Kidney glomerular epithelial cell (primary cell): Measurements from ENCODE around the gene CDK5RAP3.
"Not testable (repeated sequence)": the region's sequence is repeated elsewhere in the genome, so short reads cannot be mapped to it uniquely, and the experiment has no call there.

Source experiments
- DNase-seq: peaks from one replicate; lab custom pipeline; 2025; lab: John Stamatoyannopoulos, UW

Gene CDK5RAP3

GRCh38 chr17:47975189-47975822 is 4.4 kb downstream of the CDK5RAP3 start:
- DNase-seq, result no peak

DNA sequence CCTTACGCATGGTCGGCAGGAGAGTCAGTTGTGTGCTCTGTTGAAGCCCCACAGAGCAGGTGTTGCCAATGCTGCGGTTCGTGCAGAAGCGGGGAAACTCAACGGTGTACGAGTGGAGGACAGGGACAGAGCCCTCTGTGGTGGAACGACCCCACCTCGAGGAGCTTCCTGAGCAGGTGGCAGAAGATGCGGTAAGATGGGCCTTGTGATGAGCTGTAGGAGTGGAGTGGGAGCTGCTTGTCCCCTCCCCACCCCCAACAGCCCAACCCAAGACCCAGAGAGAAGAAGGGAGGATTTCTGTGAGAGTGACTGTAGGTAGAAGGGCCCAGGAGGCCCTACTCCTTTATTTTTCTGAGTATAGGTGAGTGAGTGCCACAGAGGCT is 4.9 kb downstream of the CDK5RAP3 start:
- no peak for DNase-seq

DNA sequence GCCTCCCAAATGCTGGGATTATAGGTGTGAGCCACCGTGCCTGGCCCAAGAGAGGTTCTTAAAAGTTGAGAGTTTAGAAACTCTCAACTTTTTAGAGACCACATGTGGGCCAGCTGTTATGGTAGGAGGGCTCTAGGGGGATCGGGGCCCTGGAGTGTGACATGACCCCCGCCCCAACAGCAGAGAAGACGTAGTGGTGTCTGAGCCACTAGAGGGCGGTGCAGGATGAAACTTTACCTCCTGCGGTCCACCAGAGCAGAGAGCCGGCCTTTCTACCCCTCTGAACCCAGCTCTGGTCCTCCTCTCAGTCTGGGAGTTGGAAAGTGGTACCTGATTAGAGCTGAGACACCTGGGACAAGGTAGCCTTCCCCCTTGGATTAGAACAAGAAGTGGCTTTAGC is 7.4 kb downstream of the CDK5RAP3 start:
- DNase-seq, result peak; percentile 37

DNA sequence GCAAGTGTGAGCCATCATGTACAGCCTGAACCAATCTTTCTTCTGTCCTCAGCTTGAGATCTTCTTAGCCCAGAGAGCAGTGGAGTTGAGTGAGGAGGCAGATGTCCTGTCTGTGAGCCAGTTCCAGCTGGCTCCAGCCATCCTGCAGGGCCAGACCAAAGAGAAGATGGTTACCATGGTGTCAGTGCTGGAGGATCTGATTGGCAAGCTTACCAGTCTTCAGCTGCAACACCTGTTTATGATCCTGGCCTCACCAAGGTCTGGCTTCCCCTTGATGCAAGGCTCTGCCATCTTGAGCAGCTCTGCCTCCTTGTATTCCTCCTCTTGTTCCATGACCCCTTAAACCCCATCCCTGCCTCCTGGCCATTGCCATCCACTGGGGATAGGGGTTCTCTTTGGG is 9.6 kb downstream of the CDK5RAP3 start:
- no peak for DNase-seq

DNA sequence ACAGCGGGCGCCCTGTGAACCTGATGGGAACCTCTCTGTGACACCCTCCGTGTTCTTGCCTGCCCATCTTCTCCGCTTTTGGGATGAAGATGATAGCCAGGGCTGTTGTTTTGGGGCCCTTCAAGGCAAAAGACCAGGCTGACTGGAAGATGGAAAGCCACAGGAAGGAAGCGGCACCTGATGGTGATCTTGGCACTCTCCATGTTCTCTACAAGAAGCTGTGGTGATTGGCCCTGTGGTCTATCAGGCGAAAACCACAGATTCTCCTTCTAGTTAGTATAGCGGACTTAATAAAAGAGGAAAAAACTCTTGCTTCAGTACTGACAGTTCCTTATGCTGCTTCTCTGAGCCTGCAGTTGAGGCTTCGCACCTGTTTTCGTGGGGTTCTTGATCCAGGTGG is 10.5 kb downstream of the CDK5RAP3 start:
- no peak for DNase-seq

DNA sequence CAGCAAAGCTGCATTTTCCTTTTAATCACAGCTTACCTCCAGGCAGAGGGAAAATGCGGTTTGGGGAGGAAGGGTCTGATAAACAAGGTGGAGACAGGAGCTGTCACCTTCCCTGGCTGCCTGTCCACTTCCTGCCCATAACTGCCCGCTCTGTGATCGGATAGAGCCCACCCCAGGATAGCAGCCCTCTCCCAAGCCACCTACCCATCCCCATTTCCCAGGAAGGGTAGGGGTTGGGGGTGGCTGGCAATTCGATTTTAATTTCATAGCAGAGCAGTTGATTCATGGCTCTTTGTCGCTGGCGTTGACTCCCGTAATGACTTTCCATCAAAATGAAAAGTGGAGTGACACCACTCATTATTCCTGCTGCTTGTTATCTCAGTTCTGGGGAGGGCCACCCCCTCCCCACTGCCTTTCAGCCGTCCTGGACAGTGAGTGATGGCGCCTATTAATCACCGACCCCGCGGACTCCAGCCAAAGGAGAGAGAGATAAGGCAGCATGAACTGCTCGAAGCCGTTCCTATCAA is 11.2 kb downstream of the CDK5RAP3 start:
- DNase-seq, result no peak

- DNase-seq, result no peak
Measured at GRCh38 chr17:47982645-47983390, 11.9 kb downstream of the CDK5RAP3 start.

GRCh38 chr17:47983492-47984223 is 12.7 kb downstream of the CDK5RAP3 start:
- no peak for DNase-seq

- no peak for DNase-seq
Measured at GRCh38 chr17:47986520-47986919, 15.6 kb downstream of the CDK5RAP3 start.

DNA sequence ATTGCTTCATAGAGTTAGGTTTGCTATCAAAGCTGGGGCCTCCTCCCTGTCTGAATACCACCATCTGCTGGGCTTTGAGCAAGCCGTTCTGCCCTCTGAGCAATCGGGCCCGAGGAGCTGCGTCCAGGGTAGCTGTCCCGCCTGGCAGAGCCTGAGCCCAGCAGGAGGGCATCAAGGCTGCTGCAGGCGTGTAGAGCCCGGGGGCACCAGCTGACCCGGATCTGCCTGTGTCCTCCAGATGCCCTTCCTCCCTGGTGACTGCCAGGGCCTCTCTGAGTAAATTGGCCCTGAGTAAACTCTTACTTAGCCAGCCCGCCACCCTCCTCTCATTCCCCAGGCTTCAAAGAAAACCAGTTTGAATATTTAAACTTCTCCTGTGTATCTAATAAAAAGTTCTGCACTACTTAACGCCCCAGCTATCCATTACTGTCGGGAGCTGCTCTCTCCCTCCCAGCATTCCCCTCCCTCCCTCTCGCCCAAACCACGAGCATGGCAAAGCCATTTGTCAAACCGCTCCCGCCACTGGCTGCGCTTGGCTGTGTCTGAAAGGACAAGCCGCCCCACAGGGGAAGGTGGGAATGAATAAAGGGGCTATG is 16.4 kb downstream of the CDK5RAP3 start:
- no peak for DNase-seq

GRCh38 chr17:47988445-47988844 is 17.5 kb downstream of the CDK5RAP3 start:
- DNase-seq, result not testable (repeated sequence)

- no peak for DNase-seq
Measured at GRCh38 chr17:47989159-47989558, 18.2 kb downstream of the CDK5RAP3 start.

GRCh38 chr17:47989700-47990099 is 18.8 kb downstream of the CDK5RAP3 start:
- no peak for DNase-seq

DNA sequence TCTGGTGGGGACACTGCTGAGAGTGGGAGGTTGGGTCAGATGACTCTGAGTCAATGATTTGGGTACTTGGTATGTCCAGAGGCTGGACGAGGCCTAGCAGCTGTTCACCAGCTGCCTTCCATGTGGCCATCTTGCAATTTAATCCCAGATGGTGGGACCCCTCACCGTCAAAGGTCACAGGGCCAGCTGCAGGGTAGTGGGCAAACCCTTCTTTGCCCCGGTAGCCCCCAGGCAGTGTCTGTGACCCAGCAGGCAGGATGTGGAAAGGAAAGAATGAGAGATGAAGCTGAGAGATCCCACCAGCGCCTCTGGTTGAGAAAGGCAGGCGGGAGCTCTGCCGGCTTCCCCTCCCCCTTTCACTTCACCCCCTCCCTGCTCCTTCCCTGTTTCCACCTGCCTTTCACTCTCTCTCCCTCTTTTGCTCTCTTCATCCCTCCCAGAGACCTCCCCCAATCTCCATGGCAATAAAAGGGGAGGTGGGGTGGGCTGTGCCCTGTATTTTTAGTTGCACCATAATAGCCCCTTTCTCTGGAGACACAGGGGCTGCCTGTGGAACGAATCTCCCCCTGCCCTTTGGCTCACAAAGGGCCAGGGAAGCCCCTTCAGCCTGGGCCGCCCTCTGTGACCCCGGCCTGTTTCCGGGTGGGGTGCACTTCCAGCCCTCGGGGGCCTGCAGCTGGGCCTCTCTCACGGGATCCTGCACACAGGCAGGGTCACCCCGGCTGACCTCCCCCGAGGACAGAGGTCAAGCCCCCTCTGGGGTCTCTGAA is 20.2 kb downstream of the CDK5RAP3 start:
- no peak for DNase-seq

- DNase-seq, result no peak
Measured at GRCh38 chr17:47992216-47992615, 21.3 kb downstream of the CDK5RAP3 start.

DNA sequence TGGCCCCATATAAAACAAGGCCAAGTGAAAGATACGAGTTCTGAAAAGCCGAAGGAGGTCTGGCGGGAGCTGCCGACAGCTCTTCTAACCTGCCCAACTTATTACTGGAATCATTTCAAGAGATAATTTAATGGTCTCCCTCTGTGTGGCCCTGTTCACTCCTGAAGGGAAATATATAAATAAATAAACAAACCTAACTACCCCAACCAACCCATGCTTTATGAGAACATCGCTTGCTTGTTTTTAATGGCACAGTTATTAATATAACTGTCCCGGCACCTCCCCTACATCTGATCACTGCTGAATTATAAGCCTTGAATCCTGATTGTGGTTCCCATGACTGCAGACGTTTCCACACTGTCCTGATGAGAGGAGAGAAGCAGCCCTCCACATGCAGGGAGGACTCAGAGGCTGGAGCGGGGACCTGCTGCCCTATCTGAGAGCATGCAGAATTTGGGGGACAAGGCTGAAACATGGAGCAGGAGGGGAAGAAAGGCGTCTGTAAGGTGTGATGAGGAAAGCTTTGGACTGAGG is 22.2 kb downstream of the CDK5RAP3 start:
- no peak for DNase-seq

- no peak for DNase-seq
Measured at GRCh38 chr17:47993964-47994363, 23.1 kb downstream of the CDK5RAP3 start.

DNA sequence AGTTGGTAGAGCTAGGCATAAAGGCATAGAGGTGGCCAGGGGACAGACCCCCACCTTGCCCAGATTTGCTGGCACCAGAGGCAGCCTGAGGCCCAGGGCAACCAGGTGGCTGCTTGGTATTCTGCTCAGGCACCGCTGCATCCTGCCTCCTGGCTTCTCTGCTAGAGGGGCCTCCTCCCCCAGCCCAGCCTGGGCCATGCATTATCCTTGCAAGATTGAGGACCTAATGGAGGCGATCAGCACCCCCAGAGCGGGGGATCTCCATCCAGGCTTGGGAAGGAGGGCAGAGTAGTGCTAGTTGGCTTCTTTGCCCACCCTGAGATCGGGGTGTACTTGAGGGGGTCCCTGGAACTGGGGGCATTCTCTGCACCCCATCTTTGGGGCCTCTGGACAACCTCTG is 23.8 kb downstream of the CDK5RAP3 start:
- no peak for DNase-seq

DNA sequence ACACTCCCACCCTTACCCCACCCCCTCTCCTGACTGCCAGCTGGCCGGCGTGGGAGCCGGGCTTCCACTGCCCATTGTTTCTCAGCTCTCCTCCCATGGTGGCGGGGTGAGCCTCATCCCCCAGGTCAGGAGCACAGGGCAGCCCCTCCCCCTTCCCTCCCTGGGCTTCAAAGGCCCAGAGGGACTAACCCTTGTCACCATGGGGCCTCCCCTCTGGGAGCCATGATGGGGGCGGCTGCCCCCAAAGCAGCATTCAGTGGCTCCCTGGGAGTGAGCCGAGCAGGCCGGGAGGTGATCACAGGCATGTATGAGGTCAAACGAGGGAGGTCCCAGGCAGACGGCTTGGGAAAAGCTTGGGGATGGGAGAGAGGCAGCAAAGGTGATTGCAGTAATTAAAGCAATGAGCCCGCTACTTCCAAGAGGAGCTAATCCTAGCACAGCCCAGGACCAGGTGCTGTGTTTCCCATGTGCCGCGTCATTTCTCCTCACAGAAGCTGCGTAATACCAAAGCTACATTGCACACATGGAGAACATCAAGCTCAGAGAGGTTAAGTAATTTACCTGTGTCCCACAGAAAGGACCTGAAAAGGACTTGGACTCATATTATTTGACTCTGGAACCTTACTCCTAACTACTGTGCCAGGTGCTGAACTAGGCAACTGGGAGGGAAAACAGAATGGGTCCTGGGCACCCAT is 24.5 kb downstream of the CDK5RAP3 start:
- no peak for DNase-seq

DNA sequence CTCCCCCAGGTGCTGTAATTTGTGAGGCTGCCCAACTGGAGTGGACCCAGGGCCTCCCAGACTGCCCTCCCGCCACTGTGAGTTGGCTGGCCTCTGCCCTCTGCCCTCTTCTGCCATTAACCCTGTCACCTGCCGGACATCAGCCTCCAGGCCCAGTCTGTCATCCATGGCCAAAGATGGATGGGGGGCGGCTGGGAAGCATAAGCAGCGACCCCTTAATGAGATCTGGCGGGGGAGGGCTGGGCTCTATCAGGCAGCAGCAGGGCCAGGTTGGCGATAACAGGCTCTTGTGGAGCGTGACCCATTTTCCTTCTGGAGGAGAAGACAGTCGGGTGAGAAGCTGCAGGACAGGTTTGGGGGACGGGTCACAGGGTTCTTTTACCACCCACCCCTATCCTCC is 25.3 kb downstream of the CDK5RAP3 start:
- no peak for DNase-seq

GRCh38 chr17:47997586-47997985 is 26.7 kb downstream of the CDK5RAP3 start:
- no peak for DNase-seq
